Measurements from ENCODE around the gene ANK3.
A peak's percentile ranks its signal among the peaks of the same experiment; 100 is the strongest.

ANK3 gene

GRCh38 chr10:60239228-60239627, 150.4 kb downstream of the ANK3 start:
- no peaks in the 10 kb centered on the region for H3K9me2 ChIP-seq (replicated peaks; ENCODE audit: insufficient read depth, low read length)
- H3K9ac ChIP-seq (ENCODE audit: low read length), result no peak overlapping the region
- H3K4me3 ChIP-seq (ENCODE audit: low read length), result no peak overlapping the region
- H3K36me3 ChIP-seq (replicated peaks; ENCODE audit: insufficient read depth, low read length), result no peaks in the 10 kb centered on the region
- DNase-seq, result no peak
- TF ChIP-seq EZH2 (optimal IDR thresholded peaks at IDR 0.05; ENCODE audit: low read depth, low read length) (no peak), CTCF (IDR thresholded peaks at IDR 0.05; ENCODE audit: low read length) (no peak), EZH2phosphoT487 (IDR thresholded peaks at IDR 0.05; ENCODE audit: low read length) (no peak)
- H3K9me3 ChIP-seq (replicated peaks; ENCODE audit: insufficient read depth, low read length), result no peaks in the 10 kb centered on the region
- H2AFZ ChIP-seq (ENCODE audit: low read length), result no peak overlapping the region
- peaks cover 31% of the 10 kb centered on the region for H3K27me3 ChIP-seq (replicated peaks; ENCODE audit: insufficient read depth, low read length)
- no peaks in the 10 kb centered on the region for H3K79me2 ChIP-seq (ENCODE audit: low read length)
- no peak overlapping the region for H3K4me2 ChIP-seq (ENCODE audit: low read depth, low read length)
- H3F3A ChIP-seq (ENCODE audit: insufficient read depth, low read length), result peaks cover 10% of the 10 kb centered on the region
- H3K27ac ChIP-seq (ENCODE audit: low read length), result no peak overlapping the region
- peaks cover 19% of the 10 kb centered on the region for H3K4me1 ChIP-seq (ENCODE audit: low read length)
- no peaks in the 10 kb centered on the region for H4K20me1 ChIP-seq (ENCODE audit: insufficient read depth, low read length)

GRCh38 chr10:60238759-60239100, 150.9 kb downstream of the ANK3 start:
- no peaks in the 10 kb centered on the region for H3K9me3 ChIP-seq (replicated peaks; ENCODE audit: insufficient read depth, low read length)
- no peak overlapping the region for H3K4me3 ChIP-seq (ENCODE audit: low read length)
- H3F3A ChIP-seq (ENCODE audit: insufficient read depth, low read length), result peaks cover 10% of the 10 kb centered on the region
- peaks cover 19% of the 10 kb centered on the region for H3K4me1 ChIP-seq (ENCODE audit: low read length)
- peaks cover 31% of the 10 kb centered on the region for H3K27me3 ChIP-seq (replicated peaks; ENCODE audit: insufficient read depth, low read length)
- H3K4me2 ChIP-seq (ENCODE audit: low read depth, low read length), result no peak overlapping the region
- TF ChIP-seq EZH2phosphoT487 (IDR thresholded peaks at IDR 0.05; ENCODE audit: low read length) (no peak), CTCF (IDR thresholded peaks at IDR 0.05; ENCODE audit: low read length) (no peak), EZH2 (optimal IDR thresholded peaks at IDR 0.05; ENCODE audit: low read depth, low read length) (no peak)
- DNase-seq, result no peak
- H4K20me1 ChIP-seq (ENCODE audit: insufficient read depth, low read length), result no peaks in the 10 kb centered on the region
- no peak overlapping the region for H2AFZ ChIP-seq (ENCODE audit: low read length)
- no peak overlapping the region for H3K9ac ChIP-seq (ENCODE audit: low read length)
- no peaks in the 10 kb centered on the region for H3K9me2 ChIP-seq (replicated peaks; ENCODE audit: insufficient read depth, low read length)
- H3K36me3 ChIP-seq (replicated peaks; ENCODE audit: insufficient read depth, low read length), result no peaks in the 10 kb centered on the region
- H3K79me2 ChIP-seq (ENCODE audit: low read length), result no peaks in the 10 kb centered on the region
- no peak overlapping the region for H3K27ac ChIP-seq (ENCODE audit: low read length)

- no peak overlapping the region for H2AFZ ChIP-seq (ENCODE audit: low read length)
- TF ChIP-seq CTCF (IDR thresholded peaks at IDR 0.05; ENCODE audit: low read length), result peak; percentile 68
- no peak for TF ChIP-seq EZH2 (optimal IDR thresholded peaks at IDR 0.05; ENCODE audit: low read depth, low read length)
- no peak for TF ChIP-seq EZH2phosphoT487 (IDR thresholded peaks at IDR 0.05; ENCODE audit: low read length)
- DNase-seq, result peak; percentile 57
Observed at GRCh38 chr10:60237977-60238758, 151.5 kb downstream of the ANK3 start.

More at GRCh38 chr10:60237977-60238758, 151.5 kb downstream of the ANK3 start:
- H3K9me2 ChIP-seq (replicated peaks; ENCODE audit: insufficient read depth, low read length), result no peaks in the 10 kb centered on the region
- H3K4me1 ChIP-seq (ENCODE audit: low read length), result peaks cover 19% of the 10 kb centered on the region
- H3K27me3 ChIP-seq (replicated peaks; ENCODE audit: insufficient read depth, low read length), result peaks cover 34% of the 10 kb centered on the region
- no peaks in the 10 kb centered on the region for H3K36me3 ChIP-seq (replicated peaks; ENCODE audit: insufficient read depth, low read length)
- H3K9ac ChIP-seq (ENCODE audit: low read length), result no peak overlapping the region
- no peaks in the 10 kb centered on the region for H3K9me3 ChIP-seq (replicated peaks; ENCODE audit: insufficient read depth, low read length)
- no peak overlapping the region for H3K27ac ChIP-seq (ENCODE audit: low read length)
- no peaks in the 10 kb centered on the region for H3K79me2 ChIP-seq (ENCODE audit: low read length)
- no peak overlapping the region for H3K4me3 ChIP-seq (ENCODE audit: low read length)
- peak overlapping the region; percentile 58; the same call in 1 of the 2 replicates for H3K4me2 ChIP-seq (ENCODE audit: low read depth, low read length)
- H4K20me1 ChIP-seq (ENCODE audit: insufficient read depth, low read length), result no peaks in the 10 kb centered on the region
- peaks cover 10% of the 10 kb centered on the region for H3F3A ChIP-seq (ENCODE audit: insufficient read depth, low read length)

All from MM.1S (cell line).